T-cell (primary cell): Measurements from ENCODE around the gene MRPL39. TPM values are rescaled to one million over a fixed set of nuclear protein-coding genes. Genes with fewer than 3 reads are reported as not detected.

ENCODE experiments used
- ATAC-seq, 4 experiments: fragments of 200-7000 bp in 3 of 4; fragments of 150-1000 bp in 1 of 4; cut with Tn5 transposase; replicated peaks in 1 of 4; 1 replicate in 3 of 4; 2 replicates in 1 of 4; pipeline ENCODE4 v1.10.0; 2021; ENCODE audit warnings: moderate library complexity in 3 of 4, mild to moderate bottlenecking in 2 of 4, moderate number of reproducible peaks in 1 of 4
- CTCF ChIA-PET, 2 donors: fragments of 300-600 bp; sonication (Branson Sonifier 250); formaldehyde crosslinking; loops; one replicate each; lab custom pipeline; 2022; ENCODE audit warnings: antibody characterized with exemption in 2 of 2; lab: Charles Lee
- POLR2A ChIA-PET, 2 donors: fragments of 300-600 bp; sonication (Branson Sonifier 250); formaldehyde crosslinking; loops; one replicate each; lab custom pipeline; 2022; ENCODE audit warnings: antibody characterized with exemption in 2 of 2; lab: Charles Lee
- DNase-seq, 35 experiments: peaks; one replicate each; pipeline versions ENCODE4 v3.0.0 to v3.0.0-alpha.2; 2013 to 2023
- H3K27ac ChIP-seq: one replicate; pipeline ENCODE4 v1.5.1; 2013; ENCODE audit warnings: low read length
- H3K27me3 ChIP-seq, 2 experiments: replicated peaks in 1 of 2; 1 replicate in 1 of 2; 2 replicates in 1 of 2; pipeline versions ENCODE4 v1.6.1 to v1.7.0; 2013; ENCODE audit warnings: low read length in 1 of 2, mixed read lengths in 1 of 2; ENCODE audit not compliant: control insufficient read depth in 2 of 2, insufficient read depth in 2 of 2; ENCODE audit errors: extremely low read depth in 1 of 2
- H3K36me3 ChIP-seq, 2 donors: 1 replicate in 1 of 2; 2 replicates in 1 of 2; pipeline versions ENCODE4 v1.6.1 to v1.7.0; 2013; ENCODE audit warnings: low read length in 1 of 2; ENCODE audit not compliant: control insufficient read depth in 2 of 2, insufficient read depth in 1 of 2; ENCODE audit errors: extremely low read depth in 1 of 2
- H3K4me1 ChIP-seq, 2 experiments: 1 replicate in 1 of 2; 2 replicates in 1 of 2; pipeline versions ENCODE4 v1.6.1 to v1.7.0; 2013; ENCODE audit warnings: low read length in 2 of 2, mixed read lengths in 1 of 2; ENCODE audit not compliant: insufficient read depth in 2 of 2, control insufficient read depth in 1 of 2; ENCODE audit errors: extremely low read depth in 1 of 2
- H3K4me3 ChIP-seq, 2 donors: 1 replicate in 1 of 2; 2 replicates in 1 of 2; pipeline versions ENCODE4 v1.5.1 to v1.7.0; 2013; ENCODE audit warnings: mild to moderate bottlenecking in 2 of 2, low read length in 1 of 2, moderate library complexity in 1 of 2; ENCODE audit not compliant: control insufficient read depth in 1 of 2; ENCODE audit errors: extremely low read depth in 1 of 2
- H3K9me3 ChIP-seq: 2 replicates; pipeline ENCODE4 v1.7.0; 2013
- H3K27ac Mint-ChIP-seq, 2 donors: one replicate each; pipeline ENCODE4 v1.8.0; 2020 to 2021; ENCODE audit warnings: mild to moderate bottlenecking in 2 of 2, mixed read lengths in 2 of 2
- H3K27me3 Mint-ChIP-seq, 2 donors: one replicate each; pipeline ENCODE4 v1.8.0; 2021 to 2022; ENCODE audit warnings: mixed read lengths in 2 of 2
- H3K36me3 Mint-ChIP-seq: one replicate; pipeline ENCODE4 v1.8.0; 2021; ENCODE audit warnings: mixed read lengths
- H3K4me1 Mint-ChIP-seq, 3 donors: one replicate each; pipeline ENCODE4 v1.8.0; 2020 to 2022; ENCODE audit warnings: mixed read lengths in 3 of 3, mild to moderate bottlenecking in 1 of 3
- H3K4me3 Mint-ChIP-seq, 3 donors: one replicate each; pipeline ENCODE4 v1.8.0; 2020 to 2022; ENCODE audit warnings: mild to moderate bottlenecking in 3 of 3, mixed read lengths in 3 of 3, moderate library complexity in 3 of 3
- H3K9me3 Mint-ChIP-seq, 3 donors: one replicate each; pipeline ENCODE4 v1.8.0; 2020 to 2022; ENCODE audit warnings: mixed read lengths in 3 of 3
- WGBS: methylation state at CpG from one replicate; pipeline ENCODE4 v1.1.5; 2013; ENCODE audit warnings: missing lambda C conversion rate; ENCODE audit not compliant: insufficient coverage; 5-methylcytosine and 5-hydroxymethylcytosine counted together
- total RNA-seq, 35 experiments: library from RNA in 6 of 35; stranded (reverse) in 6 of 35; fragments of 120-200 nt in 1 of 35; gene quantifications; one replicate each; pipeline versions ENCODE4 v1.2.1 to v1.2.4 and lab custom pipeline; 2013 to 2026

The MRPL39 gene
- total RNA-seq, 5 donors from 2014 or later (not counting 1 experiment from before 2014, with no cell fraction given), result 10.6 to 18.2 (median 14.8) TPM

- no peak for DNase-seq
Measured at GRCh38 chr21:25640943-25641292, 33.6 kb upstream of the MRPL39 start.

GRCh38 chr21:25640202-25640942 is 33.1 kb upstream of the MRPL39 start:
- peaks cover 28 to 36% of the 10 kb centered on the region in 2 donors for H3K27me3 Mint-ChIP-seq
- CTCF ChIA-PET, result no interaction called here
- Histone ChIP-seq H3K9me3 (no peaks in the 10 kb centered on the region), H3K4me1 (peaks cover 3 to 18% of the 10 kb centered on the region in 2 experiments), H3K27ac (no peak overlapping the region), H3K27me3 (peaks cover 0 to 13% of the 10 kb centered on the region in 2 experiments), H3K36me3 (no peaks in the 10 kb centered on the region), H3K4me3 (peak overlapping the region; percentile 64 to 78)
- H3K36me3 Mint-ChIP-seq, result no peaks in the 10 kb centered on the region
- peak in 8 of 35 experiments; percentile 0 to 21 (median 2) for DNase-seq
- H3K4me1 Mint-ChIP-seq, result peaks cover 19% of the 10 kb centered on the region in 3 donors
- peak overlapping the region; percentile 64 to 87 (median 71) for H3K4me3 Mint-ChIP-seq
- POLR2A ChIA-PET, result no interaction called here
- H3K9me3 Mint-ChIP-seq, result no peaks in the 10 kb centered on the region
- peak; percentile 18 to 36 (median 30) for ATAC-seq
- WGBS, result 4% methylated on average over 12 of the region's 27 CpGs
- peak overlapping the region in 1 of 2 donors; percentile 5 for H3K27ac Mint-ChIP-seq

More at GRCh38 chr21:25640943-25641292, 33.6 kb upstream of the MRPL39 start:
- ATAC-seq, result no peak
- Mint-ChIP-seq H3K4me1 (peaks cover 19% of the 10 kb centered on the region in 3 donors), H3K36me3 (no peaks in the 10 kb centered on the region), H3K9me3 (no peaks in the 10 kb centered on the region), H3K4me3 (peak overlapping the region; percentile 64 to 87 (median 71)), H3K27ac (peak overlapping the region in 1 of 2 donors; percentile 5), H3K27me3 (peaks cover 26 to 33% of the 10 kb centered on the region in 2 donors)
- CTCF ChIA-PET, result no interaction called here
- POLR2A ChIA-PET, result no interaction called here
- H3K4me3 ChIP-seq, result no peak overlapping the region
- no CpG with 5 or more reads among the region's 5 CpGs for WGBS
- H3K36me3 ChIP-seq, result no peaks in the 10 kb centered on the region
- H3K27me3 ChIP-seq, result peaks cover 0 to 13% of the 10 kb centered on the region in 2 experiments
- no peaks in the 10 kb centered on the region for H3K9me3 ChIP-seq
- H3K27ac ChIP-seq, result no peak overlapping the region
- peaks cover 3 to 18% of the 10 kb centered on the region in 2 experiments for H3K4me1 ChIP-seq

GRCh38 chr21:25639551-25640201 is 32.4 kb upstream of the MRPL39 start:
- no peak overlapping the region for H3K27ac ChIP-seq
- peak overlapping the region; percentile 64 to 78 for H3K4me3 ChIP-seq
- no peaks in the 10 kb centered on the region for H3K9me3 ChIP-seq
- ChIA-PET CTCF (interaction anchor here (0.6 to 2.0 kb wide), 2 partner anchors 31 to 1267 kb away, joined by 3 to 7 read pairs; no protein-coding TSS in a partner anchor), POLR2A (no interaction called here)
- peaks cover 3 to 18% of the 10 kb centered on the region in 2 experiments for H3K4me1 ChIP-seq
- WGBS, result under 1% methylated on average over 33 of the region's 40 CpGs
- H3K4me3 Mint-ChIP-seq, result peak overlapping the region; percentile 64 to 87 (median 71)
- DNase-seq, result peak; percentile 2 to 64 (median 33)
- H3K27me3 Mint-ChIP-seq, result peaks cover 35 to 42% of the 10 kb centered on the region in 2 donors
- no peaks in the 10 kb centered on the region for H3K36me3 ChIP-seq
- H3K4me1 Mint-ChIP-seq, result peaks cover 19% of the 10 kb centered on the region in 3 donors
- no peaks in the 10 kb centered on the region for H3K36me3 Mint-ChIP-seq
- H3K9me3 Mint-ChIP-seq, result no peaks in the 10 kb centered on the region
- peaks cover 0 to 13% of the 10 kb centered on the region in 2 experiments for H3K27me3 ChIP-seq
- ATAC-seq, result peak; percentile 87 to 90 (median 88)
- no peak overlapping the region for H3K27ac Mint-ChIP-seq

- Mint-ChIP-seq H3K27ac (no peak within 1 kb of the TSS), H3K36me3 (no peaks in the 10 kb centered on the region), H3K27me3 (peaks cover 38 to 43% of the 10 kb centered on the region in 2 donors), H3K9me3 (no peaks in the 10 kb centered on the region), H3K4me3 (peak within 1 kb of the TSS; percentile 71 to 87 (median 71)), H3K4me1 (peaks cover 19% of the 10 kb centered on the region in 3 donors)
- peak within 1 kb of the TSS; percentile 64 to 78 for H3K4me3 ChIP-seq
- 0% methylated on average over 6 of the region's 41 CpGs for WGBS
- H3K4me1 ChIP-seq, result peaks cover 3 to 18% of the 10 kb centered on the region in 2 experiments
- ChIA-PET POLR2A (no interaction called here), CTCF (interaction anchor here (0.6 to 2.0 kb wide), 2 partner anchors 31 to 1266 kb away, joined by 3 to 7 read pairs; no protein-coding TSS in a partner anchor)
- no peaks in the 10 kb centered on the region for H3K9me3 ChIP-seq
- no peaks in the 10 kb centered on the region for H3K36me3 ChIP-seq
- DNase-seq (peak in 17 of 35 experiments; percentile 0 to 46 (median 8)), ATAC-seq (peak; percentile 33 to 58 (median 46))
- H3K27ac ChIP-seq, result no peak within 1 kb of the TSS
- peaks cover 0 to 13% of the 10 kb centered on the region in 2 experiments for H3K27me3 ChIP-seq
Measured at GRCh38 chr21:25638660-25639550, 31.6 kb upstream of the MRPL39 start, which contains the start of gene JAM2. JAM2 (plus strand) TSS chr21:25639258; CDS start chr21:25639822, 564 bp downstream.

- Mint-ChIP-seq H3K9me3 (no peaks in the 10 kb centered on the region), H3K36me3 (no peaks in the 10 kb centered on the region), H3K27ac (no peak overlapping the region), H3K4me3 (peak overlapping the region; percentile 71 to 87 (median 71)), H3K4me1 (peaks cover 19% of the 10 kb centered on the region in 3 donors), H3K27me3 (peaks cover 38 to 43% of the 10 kb centered on the region in 2 donors)
- Histone ChIP-seq H3K4me1 (peaks cover 3 to 18% of the 10 kb centered on the region in 2 experiments), H3K27ac (no peak overlapping the region), H3K9me3 (no peaks in the 10 kb centered on the region), H3K4me3 (no peak overlapping the region), H3K27me3 (peaks cover 0 to 13% of the 10 kb centered on the region in 2 experiments), H3K36me3 (no peaks in the 10 kb centered on the region)
- no peak for DNase-seq
- WGBS, result 52% methylated on average over 2 of the region's 5 CpGs
- CTCF ChIA-PET, result interaction anchor here in 1 of 2 donors (2.0 kb wide), 1 partner anchor 30 kb away, joined by 7 read pairs; no protein-coding TSS in a partner anchor
- POLR2A ChIA-PET, result no interaction called here
- ATAC-seq, result no peak
Measured at GRCh38 chr21:25637851-25638659, 30.8 kb upstream of the MRPL39 start.
